K562 (cell line): Measurements from ENCODE around the gene PARP11. TPM values are rescaled to one million over a fixed set of nuclear protein-coding genes. Genes with fewer than 3 reads are reported as not detected.

Experiments
- ATAC-seq: fragments of 200-7000 bp; cut with Tn5 transposase; 3 replicates; pipeline ENCODE4 v1.9.1; 2020; ENCODE audit warnings: moderate library complexity
- BruUV-seq: library from RNA; stranded (reverse); fragments of 400-500 nt; replicated peaks from 2 replicates; lab custom pipeline; 2021; lab: Mats Ljungman, UMichigan
- CTCF ChIA-PET: fragments of 300-600 bp; formaldehyde crosslinking; extraction: SDS; loops from one replicate; lab custom pipeline; 2021; ENCODE audit warnings: low intra/inter-chr PET ratio; lab: Yijun Ruan, JAX
- POLR2A ChIA-PET: fragments of 300-600, 350-650 bp; sonication (Branson Sonifier 250); formaldehyde crosslinking; extraction: SDS; loops from one replicate; lab custom pipeline; 2021; ENCODE audit warnings: antibody characterized with exemption, inconsistent platforms; lab: Yijun Ruan, JAX
- DNase-seq, 4 experiments: peaks; one replicate each; pipeline versions ENCODE4 v3.0.0 to v3.0.0-alpha.2; 2011 to 2018; ENCODE audit warnings: low spot score in 3 of 4, mixed read lengths in 3 of 4; ENCODE audit errors: extremely low read depth in 1 of 4
- FAIRE-seq: peaks from 2 replicates; lab custom pipeline; 2011; peaks lifted over from hg19 to GRCh38; lab: Jason Lieb, UNC
- H2AFZ ChIP-seq: 2 replicates; pipeline ENCODE4 v1.6.0; 2011; ENCODE audit warnings: low read depth, low read length, control low read depth, inconsistent platforms
- H3K27ac ChIP-seq: fragments of 200-600 bp; 3 replicates; pipeline ENCODE4 v1.8.0; 2011; ENCODE audit warnings: low read depth, mild to moderate bottlenecking, control low read depth, inconsistent platforms, low read length, moderate library complexity, mixed read lengths; ENCODE audit errors: extremely low read depth
- H3K27me3 ChIP-seq, 2 experiments: fragments of 300-600 bp in 1 of 2; 2 replicates in 1 of 2; 3 replicates in 1 of 2; pipeline versions ENCODE4 v1.6.0 to v1.8.0; 2011; ENCODE audit warnings: inconsistent platforms in 2 of 2, low read length in 2 of 2, mild to moderate bottlenecking in 1 of 2, mixed read lengths in 1 of 2, moderate library complexity in 1 of 2; ENCODE audit not compliant: control insufficient read depth in 2 of 2, insufficient read depth in 2 of 2
- H3K36me3 ChIP-seq: fragments of 300-600 bp; 3 replicates; pipeline ENCODE4 v1.8.0; 2011; ENCODE audit warnings: mild to moderate bottlenecking, low read length, inconsistent platforms; ENCODE audit not compliant: control insufficient read depth, insufficient read depth
- H3K4me1 ChIP-seq, 2 experiments: fragments of 200-600 bp in 1 of 2; replicated peaks in 1 of 2; 2 replicates in 1 of 2; 3 replicates in 1 of 2; pipeline versions ENCODE4 v1.5.1 to v1.8.0; 2011; ENCODE audit warnings: inconsistent platforms in 2 of 2, low read length in 2 of 2, mild to moderate bottlenecking in 1 of 2, mixed read lengths in 1 of 2, moderate library complexity in 1 of 2; ENCODE audit not compliant: control insufficient read depth in 2 of 2, insufficient read depth in 2 of 2
- H3K4me2 ChIP-seq: 2 replicates; pipeline ENCODE4 v1.6.1; 2011; ENCODE audit warnings: low read length, control low read depth, inconsistent platforms, mixed read lengths; ENCODE audit not compliant: insufficient read depth
- H3K4me3 ChIP-seq: fragments of 200-600 bp; sonication (generic), shearing (Covaris generic); 2 replicates; pipeline ENCODE4 v1.5.1; 2016; ENCODE audit warnings: control low read depth, inconsistent platforms
- H3K79me2 ChIP-seq: fragments of 200-600 bp; 3 replicates; pipeline ENCODE4 v1.8.0; 2011; ENCODE audit warnings: low read length, inconsistent platforms; ENCODE audit not compliant: control insufficient read depth, insufficient read depth
- H3K9ac ChIP-seq, 2 experiments: 2 replicates each; pipeline versions ENCODE4 v1.6.0 to v1.6.1; 2011; ENCODE audit warnings: low read depth in 2 of 2, low read length in 2 of 2, control low read depth in 1 of 2, inconsistent platforms in 1 of 2, mild to moderate bottlenecking in 1 of 2, mixed read lengths in 1 of 2; ENCODE audit not compliant: insufficient read depth in 1 of 2
- H3K9me1 ChIP-seq: one replicate; pipeline ENCODE4 v1.6.0; 2011; ENCODE audit warnings: inconsistent platforms, mild to moderate bottlenecking, low read length, moderate library complexity; ENCODE audit not compliant: control insufficient read depth, insufficient read depth
- H3K9me3 ChIP-seq: replicated peaks from 2 replicates; pipeline ENCODE4 v1.5.1; 2011; ENCODE audit warnings: low read depth, low read length, inconsistent platforms; ENCODE audit not compliant: control insufficient read depth, insufficient read depth
- H4K20me1 ChIP-seq: replicated peaks from 2 replicates; pipeline ENCODE4 v1.6.1; 2011; ENCODE audit warnings: low read length, inconsistent platforms, mixed read lengths; ENCODE audit not compliant: control insufficient read depth, insufficient read depth
- ATF1 ChIP-seq, 2 experiments: fragments of 450-650 bp in 1 of 2; IDR thresholded peaks; 2 replicates each; pipeline ENCODE4 v1.6.1; 2016; ENCODE audit warnings: missing compliant biosample characterization in 1 of 2, missing genetic modification characterization in 1 of 2
- CAMTA2 ChIP-seq: fragments of 250-450 bp; sonication (Bioruptor Pico); conservative IDR thresholded peaks from 2 replicates; pipeline ENCODE4 v1.5.1; 2022
- ILK ChIP-seq: fragments of 450-650 bp; IDR thresholded peaks from 2 replicates; pipeline ENCODE4 v1.6.1; 2016; ENCODE audit warnings: missing genetic modification characterization, low read depth, mild to moderate bottlenecking, missing compliant biosample characterization, moderate library complexity, borderline replicate concordance
- NFE2L1 ChIP-seq: fragments of 450-650 bp; IDR thresholded peaks from 2 replicates; pipeline ENCODE4 v1.6.1; 2016; ENCODE audit warnings: missing genetic modification characterization, low read depth, mild to moderate bottlenecking, missing compliant biosample characterization, moderate library complexity, borderline replicate concordance
- PATZ1 ChIP-seq: fragments of 250-450 bp; sonication (Bioruptor Pico); IDR thresholded peaks from 2 replicates; pipeline ENCODE4 v1.5.0; 2020; ENCODE audit warnings: mild to moderate bottlenecking, borderline replicate concordance
- THAP7 ChIP-seq: fragments of 250-450 bp; sonication (Bioruptor Pico); IDR thresholded peaks from 2 replicates; pipeline ENCODE4 v1.5.0; 2021
- U2AF2 ChIP-seq: fragments of 200-400 bp; formaldehyde crosslinking; optimal IDR thresholded peaks from 2 replicates; pipeline ENCODE3; 2017; ENCODE audit warnings: low read depth, mild to moderate bottlenecking, low read length
- ZFP36 ChIP-seq: fragments of 150-350 bp; IDR thresholded peaks from 2 replicates; pipeline ENCODE4 v1.6.1; 2018; ENCODE audit warnings: low read length, low read depth; ENCODE audit not compliant: partially characterized antibody
- WGBS: fragments of 100-300 bp; shearing (Covaris generic); methylation state at CpG from one replicate; pipeline ENCODE4 v1.1.6; 2016; ENCODE audit warnings: low coverage, mixed read lengths; ENCODE audit not compliant: insufficient coverage; ENCODE audit errors: missing lambda C conversion rate; 5-methylcytosine and 5-hydroxymethylcytosine counted together
- in situ Hi-C: fragments of 300-500 bp; cut with MboI; formaldehyde crosslinking; loops from 4 replicates; pipeline ENCODE4 v1.15.0; 2018; ENCODE audit warnings: inconsistent platforms, mixed read lengths
- intact Hi-C: fragments of 100-400 bp; cut with micrococcal nuclease; formaldehyde crosslinking; loops from 2 replicates; pipeline ENCODE4 v1.14.2; 2022
- polyA plus RNA-seq, 8 experiments: library from polyadenylated mRNA; depleted of rRNA in 4 of 8; stranded (reverse) in 5 of 8; unstranded in 3 of 8; fragments of >200 nt; fragmentation: Nextera tagmentation in 2 of 8; fragmentation: Illumina TruSeq in 1 of 8; extraction: Ambion mirVana in 2 of 8; extraction: Trizol in 1 of 8; gene quantifications; 2 replicates each; pipeline versions ENCODE4 v1.2.1 to v1.2.3, GENCODE V29; 2011 to 2014; ENCODE audit warnings: inconsistent platforms in 1 of 8, missing spikeins in 1 of 8
- total RNA-seq, 7 experiments: library from RNA; depleted of rRNA in 6 of 7; stranded (reverse); fragments of >200 nt in 6 of 7; fragmentation: Illumina TruSeq in 2 of 7; extraction: Trizol in 2 of 7; gene quantifications; 2 replicates each; pipeline versions ENCODE4 v1.2.1 to v1.2.3, GENCODE V29; 2011 to 2021; ENCODE audit warnings: low replicate concordance in 1 of 7

Gene PARP11
- total and polyA plus RNA-seq, 9 of the 15 experiments (the other 6 are each of a cell fraction or from before 2014, with no cell fraction given): 0.40 to 2.5 (median 1.4) TPM

- no peaks in the 10 kb centered on the region for H3K9me3 ChIP-seq
- H3K9ac ChIP-seq: no peak overlapping the region
- H3K27me3 ChIP-seq: no peaks in the 10 kb centered on the region; a peak in 1 of 5 replicates
- WGBS: 4% methylated on average over 5 of the region's 5 CpGs
- H2AFZ ChIP-seq: no peak overlapping the region
- no peaks in the 10 kb centered on the region for H4K20me1 ChIP-seq
- intact Hi-C loops (no loop called here), in situ Hi-C loops (no loop called here)
- H3K4me1 ChIP-seq: no peaks in the 10 kb centered on the region
- POLR2A ChIA-PET: no interaction called here
- TF ChIP-seq U2AF2 (no peak), CAMTA2 (CRISPR knock-in tag) (no peak), ATF1 (CRISPR knock-in tag; IDR thresholded peaks at IDR 0.05) (no peak), ATF1 (tag; IDR thresholded peaks at IDR 0.05) (no peak), ILK (tag) (no peak), PATZ1 (CRISPR knock-in tag) (no peak), THAP7 (no peak), NFE2L1 (no peak), ZFP36 (no peak)
- no peaks in the 10 kb centered on the region for H3K9me1 ChIP-seq
- no peak overlapping the region for H3K4me3 ChIP-seq
- H3K4me2 ChIP-seq: no peak overlapping the region
- CTCF ChIA-PET: no interaction called here
- BruUV-seq: no TSS peak
- H3K27ac ChIP-seq: no peak overlapping the region
- no peak for DNase-seq
- ATAC-seq: no peak
- no peaks in the 10 kb centered on the region for H3K79me2 ChIP-seq
- H3K36me3 ChIP-seq: no peaks in the 10 kb centered on the region
- FAIRE-seq: no peak
Observed at GRCh38 chr12:3791256-3791874, 81.8 kb downstream of the PARP11 start.
